LNCAP (cell line): ENCODE data around the gene RGMA.

Experiments used
- CTCF ChIP-seq: fragments of 450-650 bp; IDR thresholded peaks from 2 replicates; pipeline ENCODE4 v1.5.1; 2017; ENCODE audit warnings: mild to moderate bottlenecking

The RGMA gene

GRCh38 chr15:93045191-93045785, 43.7 kb downstream of the RGMA start:
- no peak for TF ChIP-seq CTCF

GRCh38 chr15:93044301-93045190, 44.5 kb downstream of the RGMA start:
- TF ChIP-seq CTCF: no peak

- TF ChIP-seq CTCF: no peak
These were observed 45.2 kb downstream of the RGMA start for GRCh38 chr15:93043621-93044300.

GRCh38 chr15:93042691-93043378, 46.2 kb downstream of the RGMA start:
- TF ChIP-seq CTCF: no peak

- TF ChIP-seq CTCF: no peak
These were observed 46.8 kb downstream of the RGMA start for GRCh38 chr15:93042211-93042610.

- TF ChIP-seq CTCF: no peak
These were observed 47.9 kb downstream of the RGMA start for GRCh38 chr15:93041159-93041547.
